Sigmoid colon (tissue), 4 donors: ENCODE data around the gene HERC3.

Experiments used
- CTCF ChIP-seq, 4 experiments: fragments of 450-650 bp in 3 of 4; fragments of 200-600 bp in 1 of 4; IDR thresholded peaks; one replicate each; pipeline ENCODE4 v1.5.1; 2016 to 2019; ENCODE audit warnings: antibody characterized with exemption in 4 of 4, mild to moderate bottlenecking in 3 of 4, moderate library complexity in 2 of 4
- EP300 ChIP-seq, 4 donors: sonication (generic); formaldehyde crosslinking; IDR thresholded peaks; one replicate each; pipeline ENCODE4 v1.6.1; 2017; ENCODE audit warnings: antibody characterized with exemption in 4 of 4
- POLR2A ChIP-seq, 2 donors: fragments of 450-650 bp; IDR thresholded peaks; one replicate each; pipeline ENCODE4 v1.6.1; 2016; ENCODE audit warnings: antibody characterized with exemption in 2 of 2, mild to moderate bottlenecking in 2 of 2, moderate library complexity in 2 of 2
- POLR2AphosphoS5 ChIP-seq, 4 donors: sonication (generic); formaldehyde crosslinking; IDR thresholded peaks; one replicate each; pipeline ENCODE4 v1.6.1; 2017; ENCODE audit warnings: antibody characterized with exemption in 4 of 4

GRCh38 chr4:88606832-88607231 lies 14.6 kb downstream of the HERC3 start:
- no peak for TF ChIP-seq CTCF (IDR thresholded peaks at IDR 0.05)
- no peak for TF ChIP-seq EP300 (IDR thresholded peaks at IDR 0.05)
- TF ChIP-seq POLR2A (IDR thresholded peaks at IDR 0.05) = no peak
- TF ChIP-seq POLR2AphosphoS5 (IDR thresholded peaks at IDR 0.05) = no peak
